HG03280 (cell line): Measurements from ENCODE around the gene RASL11B.

Source experiments
- ATAC-seq: cut with Tn5 transposase; IDR thresholded peaks from one replicate; pipeline ENCODE4 v1.9.1; 2021; ENCODE audit warnings: mild to moderate bottlenecking, moderate library complexity; ENCODE audit not compliant: unreplicated experiment

RASL11B gene

GRCh38 chr4:52842792-52843191, 19.3 kb upstream of the RASL11B start:
- no peak for ATAC-seq

- no peak for ATAC-seq
Measured at GRCh38 chr4:52843351-52843750, 18.8 kb upstream of the RASL11B start.

- ATAC-seq, result no peak
Measured at GRCh38 chr4:52843958-52844357, 18.2 kb upstream of the RASL11B start.

DNA sequence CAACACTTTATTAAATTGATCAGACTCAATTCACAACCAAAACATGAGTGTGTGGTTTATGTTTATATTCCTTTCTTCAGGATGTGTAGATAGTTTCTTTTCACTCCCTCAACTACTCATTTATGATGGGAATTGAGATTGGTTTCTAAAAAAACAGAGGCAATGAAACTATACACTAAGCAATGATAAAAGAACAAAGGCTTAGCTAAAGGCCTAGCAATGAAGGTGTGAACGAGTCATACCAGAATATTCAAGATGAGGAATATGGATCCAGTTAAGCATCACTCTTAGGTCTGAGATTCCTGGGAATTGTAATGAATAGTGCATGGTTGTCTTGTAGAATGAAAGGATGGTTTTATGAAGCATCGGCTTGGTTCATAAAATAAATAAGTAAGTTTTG, 17.5 kb upstream of the RASL11B start:
- no peak for ATAC-seq

DNA sequence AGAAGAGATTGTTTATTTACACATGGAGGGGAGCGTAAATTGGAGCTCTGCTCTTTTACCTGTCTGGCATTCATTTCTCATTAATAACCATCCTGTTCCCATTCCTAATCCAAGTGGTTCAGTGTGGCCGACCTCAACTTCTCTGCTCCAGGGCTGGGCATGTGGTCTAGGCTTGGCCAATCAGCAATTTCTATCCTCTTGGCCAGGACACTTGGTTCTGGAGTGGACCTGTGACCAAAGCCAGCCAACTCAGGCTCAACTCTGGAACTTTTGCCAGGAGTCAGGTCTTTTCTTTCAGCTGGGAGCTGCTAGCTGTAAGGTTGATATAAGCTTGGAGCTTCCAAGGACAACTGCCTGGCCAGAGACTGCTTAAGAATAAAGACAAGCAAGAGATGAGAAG, 15.6 kb upstream of the RASL11B start:
- ATAC-seq, result no peak

GRCh38 chr4:52848254-52848653, 13.9 kb upstream of the RASL11B start:
- ATAC-seq, result no peak

- ATAC-seq, result no peak
Measured at GRCh38 chr4:52850406-52851124, 11.6 kb upstream of the RASL11B start.

DNA sequence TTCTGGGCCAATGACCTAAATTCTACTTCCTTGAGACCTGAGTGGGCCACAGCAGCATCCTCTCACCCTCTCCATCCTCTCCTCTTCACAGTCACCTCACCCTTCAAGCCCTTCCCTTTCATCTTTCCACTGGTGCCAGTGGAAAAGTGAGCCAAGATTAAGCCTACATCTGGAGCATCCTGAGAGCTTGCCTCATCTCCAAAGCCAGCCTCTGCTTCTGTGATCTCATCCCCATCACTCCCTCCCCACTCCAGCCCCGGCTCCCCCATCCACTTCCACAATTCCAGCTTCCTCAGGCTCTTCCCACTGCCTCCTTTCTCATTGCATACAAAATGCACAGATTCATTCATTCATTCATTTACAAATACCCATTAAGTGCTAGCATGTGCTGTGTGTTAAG, 10.1 kb upstream of the RASL11B start:
- no peak for ATAC-seq

DNA sequence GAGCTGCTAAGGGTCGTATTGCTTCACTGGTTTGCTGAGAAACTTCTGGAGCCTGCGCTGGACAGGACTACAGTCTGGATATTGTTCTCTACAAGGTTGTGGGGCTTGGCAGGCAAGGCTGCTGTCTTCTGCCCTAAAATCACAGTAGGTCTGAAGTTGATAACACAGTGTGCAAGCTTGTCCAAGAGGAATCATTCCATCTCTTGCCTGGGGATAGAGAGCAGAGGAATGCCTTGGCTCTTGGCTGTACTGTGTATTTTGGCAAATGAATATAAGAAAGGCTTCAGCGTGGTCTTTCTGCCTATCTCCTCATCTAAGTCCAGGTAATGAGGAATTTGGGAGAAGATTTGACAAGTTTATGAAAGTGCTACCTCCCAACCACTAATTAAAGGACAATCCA, 9.4 kb upstream of the RASL11B start:
- no peak for ATAC-seq

- ATAC-seq, result no peak
Measured at GRCh38 chr4:52853351-52853750, 8.8 kb upstream of the RASL11B start.

GRCh38 chr4:52856801-52857200, 5.3 kb upstream of the RASL11B start:
- no peak for ATAC-seq

- no peak for ATAC-seq
Measured at GRCh38 chr4:52860361-52860760, 1.8 kb upstream of the RASL11B start.

- no peak for ATAC-seq
Measured at GRCh38 chr4:52861171-52861823, 820 bp upstream of the RASL11B start.

DNA sequence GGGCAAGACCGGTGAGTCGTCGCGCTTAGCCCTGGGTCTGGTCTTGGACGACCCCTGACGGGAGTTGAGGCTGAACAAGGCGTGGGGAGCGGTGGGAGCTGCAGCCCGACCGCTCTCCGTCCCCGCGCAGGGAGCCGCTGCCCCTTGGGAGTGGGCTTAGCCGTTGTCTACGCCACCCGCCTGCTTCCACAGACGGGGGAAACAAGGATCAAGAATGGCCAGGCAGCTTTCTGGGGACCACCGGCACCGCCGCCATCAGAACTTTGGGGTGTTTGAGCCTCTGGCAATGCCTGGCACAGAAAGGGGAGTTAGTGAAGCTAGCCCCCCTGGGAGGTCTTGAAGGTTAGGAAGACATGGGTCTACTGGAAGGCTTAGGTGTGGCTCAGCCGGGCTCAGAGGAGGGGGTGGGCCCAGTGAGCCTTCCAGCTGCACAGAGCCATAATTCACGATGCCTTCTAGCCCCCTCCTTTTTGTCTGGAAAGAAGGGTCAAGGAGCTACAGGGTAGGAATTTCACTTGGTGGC, 583 bp downstream of the RASL11B start:
- ATAC-seq, result no peak

GRCh38 chr4:52863324-52863723, 1.2 kb downstream of the RASL11B start:
- no peak for ATAC-seq

GRCh38 chr4:52864793-52865192, 2.7 kb downstream of the RASL11B start:
- no peak for ATAC-seq

- ATAC-seq, result no peak
Measured at GRCh38 chr4:52865300-52865699, 3.2 kb downstream of the RASL11B start.

DNA sequence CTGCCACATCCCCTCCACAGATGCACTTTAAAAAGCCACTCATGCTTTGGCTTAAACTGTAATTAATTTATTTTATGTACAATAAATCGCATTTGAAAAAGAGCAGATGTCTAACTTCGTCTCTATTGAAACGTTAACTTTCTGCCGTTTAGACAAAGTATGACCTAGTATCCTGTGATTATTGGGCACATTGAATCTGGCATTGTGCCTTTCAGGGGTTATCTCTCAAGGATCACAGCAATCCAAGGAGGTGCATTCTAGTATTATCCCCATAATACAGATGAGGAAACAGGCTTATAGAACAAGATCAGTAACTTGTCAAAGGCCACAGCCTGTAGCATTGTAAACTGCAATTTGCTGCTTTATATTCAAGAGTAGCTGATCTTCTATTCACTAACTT, 4.6 kb downstream of the RASL11B start:
- no peak for ATAC-seq

DNA sequence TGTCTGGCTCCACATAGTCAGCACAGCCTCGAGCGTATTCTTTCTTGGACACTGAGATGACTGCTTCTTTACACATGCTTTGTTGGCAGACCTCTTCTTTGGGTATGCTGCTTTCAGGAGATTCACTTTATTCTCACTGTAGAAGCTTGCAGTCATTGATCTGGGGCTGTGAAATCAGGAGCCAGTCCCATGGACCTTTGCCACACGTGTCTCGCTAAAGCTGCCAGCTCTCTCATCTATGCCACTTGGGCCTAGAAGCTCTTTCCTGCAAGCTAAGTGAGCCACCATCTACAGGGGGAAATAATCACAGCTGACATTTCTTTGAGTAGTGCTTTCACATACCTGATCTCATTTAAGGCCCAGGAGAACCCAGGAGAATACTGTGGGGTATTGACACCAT, 5.0 kb downstream of the RASL11B start:
- no peak for ATAC-seq

DNA sequence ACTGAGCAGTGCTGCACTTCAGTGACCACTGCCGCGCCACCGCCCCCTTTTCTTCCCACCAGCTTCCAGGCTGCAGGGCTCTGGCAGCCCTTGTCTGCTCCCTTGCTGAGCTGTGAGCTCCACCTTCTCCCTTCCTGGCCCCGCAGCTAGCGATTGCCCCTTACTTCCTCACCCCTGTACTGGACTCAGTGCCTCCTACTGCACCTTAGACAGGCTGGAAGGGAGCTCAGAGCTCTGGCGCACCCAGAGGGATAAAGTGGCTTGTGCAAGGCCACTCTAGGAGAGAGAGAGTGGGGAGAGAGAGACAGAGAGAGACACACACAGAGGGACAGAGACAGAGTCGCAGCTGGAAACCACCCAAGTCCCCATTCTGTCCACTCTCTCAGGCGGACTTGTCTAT, 6.0 kb downstream of the RASL11B start:
- no peak for ATAC-seq

- ATAC-seq, result no peak
Measured at GRCh38 chr4:52869196-52869595, 7.1 kb downstream of the RASL11B start.

DNA sequence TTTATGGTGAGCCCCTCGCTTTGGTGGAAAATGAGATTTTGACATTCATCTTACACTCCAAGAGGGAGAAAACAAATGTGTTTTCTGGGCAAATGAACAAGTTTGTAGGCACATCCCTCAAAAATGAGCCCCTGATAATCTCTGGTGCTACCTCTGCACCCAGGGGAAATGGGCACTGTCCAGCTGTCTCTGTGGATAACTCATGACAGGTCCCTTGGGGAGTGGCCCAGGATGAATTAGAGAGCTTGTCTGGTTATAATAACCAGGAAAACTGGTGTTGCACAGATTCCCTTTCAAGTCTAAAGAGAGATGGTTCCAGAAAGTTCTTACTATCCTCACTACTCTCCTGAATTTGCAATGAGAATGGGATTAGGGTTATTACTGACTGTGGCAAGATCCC, 7.5 kb downstream of the RASL11B start:
- ATAC-seq, result no peak

- no peak for ATAC-seq
Measured at GRCh38 chr4:52870225-52870624, 8.1 kb downstream of the RASL11B start.
